GM12878 (cell line): ENCODE data around the gene UBR3. TPM values are rescaled to one million over a fixed set of nuclear protein-coding genes. Genes with fewer than 3 reads are reported as not detected.

Source experiments
- ATAC-seq: fragments of 200-7000 bp; cut with Tn5 transposase; 3 replicates; pipeline ENCODE4 v1.9.1; 2020; ENCODE audit warnings: mild to moderate bottlenecking, moderate library complexity
- BruUV-seq: library from RNA; stranded (reverse); fragments of 400-500 nt; replicated peaks from 2 replicates; lab custom pipeline; 2021; lab: Mats Ljungman, UMichigan
- CTCF ChIA-PET: fragments of 300-600 bp; sonication (Branson Sonifier 250); formaldehyde crosslinking; extraction: SDS; loops from one replicate; lab custom pipeline; 2021; ENCODE audit warnings: inconsistent platforms; lab: Yijun Ruan, JAX
- POLR2A ChIA-PET: fragments of 350-600 bp; formaldehyde crosslinking; extraction: SDS; loops from one replicate; lab custom pipeline; 2021; ENCODE audit warnings: inconsistent platforms; lab: Charles Lee
- RAD21 ChIA-PET: fragments of 300-600 bp; sonication (Branson Sonifier 250); formaldehyde crosslinking; loops from one replicate; lab custom pipeline; 2023; ENCODE audit warnings: antibody characterized with exemption; ENCODE audit not compliant: unreplicated experiment; lab: Charles Lee
- SMC1A ChIA-PET: fragments of 300-600 bp; sonication (Branson Sonifier 250); formaldehyde crosslinking; loops from one replicate; lab custom pipeline; 2023; ENCODE audit not compliant: unreplicated experiment, uncharacterized antibody; lab: Charles Lee
- DNase-seq: peaks from one replicate; pipeline ENCODE4 v3.0.0-alpha.2; 2011; ENCODE audit warnings: low read depth, low spot score
- FAIRE-seq: peaks from 3 replicates; lab custom pipeline; 2011; peaks lifted over from hg19 to GRCh38; lab: Jason Lieb, UNC
- H2AFZ ChIP-seq: 2 replicates; pipeline ENCODE4 v1.6.0; 2011; ENCODE audit warnings: low read depth, low read length, control low read depth; ENCODE audit not compliant: control insufficient read depth
- H3K27ac ChIP-seq: 2 replicates; pipeline ENCODE4 v1.5.1; 2011; ENCODE audit warnings: control low read depth; ENCODE audit not compliant: control insufficient read depth, insufficient read depth
- H3K27me3 ChIP-seq, 2 experiments: replicated peaks in 1 of 2; 2 replicates each; pipeline versions ENCODE4 v1.6.0 to v1.6.1; 2011; ENCODE audit warnings: low read length in 1 of 2; ENCODE audit not compliant: control insufficient read depth in 2 of 2, insufficient read depth in 2 of 2
- H3K36me3 ChIP-seq, 2 experiments: 2 replicates each; pipeline ENCODE4 v1.5.1; 2011; ENCODE audit warnings: low read length in 1 of 2; ENCODE audit not compliant: control insufficient read depth in 2 of 2, insufficient read depth in 2 of 2
- H3K4me1 ChIP-seq: 2 replicates; pipeline ENCODE4 v1.6.1; 2011; ENCODE audit warnings: mild to moderate bottlenecking, low read length, moderate library complexity, mixed read lengths; ENCODE audit not compliant: control insufficient read depth, insufficient read depth
- H3K4me2 ChIP-seq: 2 replicates; pipeline ENCODE4 v1.6.0; 2011; ENCODE audit warnings: control low read depth; ENCODE audit not compliant: control insufficient read depth, insufficient read depth
- H3K4me3 ChIP-seq: fragments of 200-600 bp; sonication (generic); 2 replicates; pipeline ENCODE4 v1.5.1; 2016
- H3K79me2 ChIP-seq: 2 replicates; pipeline ENCODE4 v1.6.0; 2011; ENCODE audit warnings: low read length; ENCODE audit not compliant: control insufficient read depth, insufficient read depth
- H3K9ac ChIP-seq: 2 replicates; pipeline ENCODE4 v1.8.0; 2011; ENCODE audit warnings: low read length, control low read depth, mixed read lengths; ENCODE audit not compliant: control insufficient read depth, insufficient read depth
- H3K9me3 ChIP-seq: replicated peaks from 3 replicates; pipeline ENCODE4 v1.5.1; 2011; ENCODE audit warnings: mild to moderate bottlenecking, low read length; ENCODE audit not compliant: control insufficient read depth, insufficient read depth
- H4K20me1 ChIP-seq: 2 replicates; pipeline ENCODE4 v1.6.0; 2011; ENCODE audit not compliant: control insufficient read depth, insufficient read depth
- BACH1 ChIP-seq: fragments of 450-650 bp; IDR thresholded peaks from 2 replicates; pipeline ENCODE4 v1.6.1; 2017; ENCODE audit warnings: mild to moderate bottlenecking, borderline replicate concordance
- CHD2 ChIP-seq: IDR thresholded peaks from 2 replicates; pipeline ENCODE4 v1.6.1; 2011; ENCODE audit warnings: low read depth, low read length, improper control_type of control experiment, borderline replicate concordance
- CREB1 ChIP-seq: IDR thresholded peaks from 2 replicates; pipeline ENCODE4 v1.6.1; 2012; ENCODE audit warnings: low read depth, mild to moderate bottlenecking, inconsistent platforms
- CREM ChIP-seq: IDR thresholded peaks from 2 replicates; pipeline ENCODE4 v1.6.1; 2014; ENCODE audit warnings: antibody characterized with exemption, low read depth
- DPF2 ChIP-seq: fragments of 450-650 bp; IDR thresholded peaks from 2 replicates; pipeline ENCODE4 v1.6.1; 2017; ENCODE audit warnings: mild to moderate bottlenecking
- EED ChIP-seq: sonication (generic); IDR thresholded peaks from 2 replicates; pipeline ENCODE4 v1.6.1; 2016; ENCODE audit warnings: antibody characterized with exemption, low read depth
- ESRRA ChIP-seq: IDR thresholded peaks from 2 replicates; pipeline ENCODE4 v1.6.1; 2012; ENCODE audit warnings: mild to moderate bottlenecking, low read length, improper control_type of control experiment
- MTA2 ChIP-seq: fragments of 450-650 bp; IDR thresholded peaks from 2 replicates; pipeline ENCODE4 v1.6.1; 2016; ENCODE audit warnings: low read depth, mild to moderate bottlenecking, moderate library complexity
- MYC ChIP-seq: IDR thresholded peaks from 2 replicates; pipeline ENCODE4 v1.6.1; 2011; ENCODE audit warnings: mild to moderate bottlenecking, low read length, moderate library complexity, inconsistent platforms; ENCODE audit not compliant: insufficient read depth, insufficient replicate concordance, insufficient read length, severe bottlenecking
- POU2F2 ChIP-seq: IDR thresholded peaks from 3 replicates; pipeline ENCODE4 v1.6.1; 2011; ENCODE audit warnings: low read depth, mild to moderate bottlenecking, low read length, borderline replicate concordance
- RAD51 ChIP-seq: fragments of 450-650 bp; IDR thresholded peaks from 2 replicates; pipeline ENCODE4 v1.6.1; 2016; ENCODE audit warnings: moderate library complexity, mild to moderate bottlenecking, inconsistent platforms
- RB1 ChIP-seq: fragments of 450-650 bp; formaldehyde crosslinking; IDR thresholded peaks from 2 replicates; pipeline ENCODE4 v1.6.1; 2017; ENCODE audit warnings: mild to moderate bottlenecking, borderline replicate concordance
- RBBP5 ChIP-seq: fragments of 200-600 bp; sonication (generic); conservative IDR thresholded peaks from 2 replicates; pipeline ENCODE4 v1.6.1; 2016
- SREBF2 ChIP-seq: IDR thresholded peaks from 2 replicates; pipeline ENCODE4 v1.6.1; 2012; ENCODE audit warnings: mild to moderate bottlenecking, low read length
- SUZ12 ChIP-seq: fragments of 200-600 bp; sonication (generic); IDR thresholded peaks from one replicate; pipeline ENCODE4 v1.6.1; 2018; ENCODE audit warnings: antibody characterized with exemption, mild to moderate bottlenecking; ENCODE audit not compliant: unreplicated experiment
- TCF12 ChIP-seq: IDR thresholded peaks from 2 replicates; pipeline ENCODE4 v1.6.1; 2011; ENCODE audit warnings: low read depth, mild to moderate bottlenecking, low read length
- WGBS: methylation state at CpG from one replicate; pipeline ENCODE4 v1.1.6; 2016; ENCODE audit warnings: low lambda C conversion rate; ENCODE audit not compliant: insufficient replicate concordance, insufficient coverage; ENCODE audit errors: missing lambda C conversion rate; 5-methylcytosine and 5-hydroxymethylcytosine counted together
- in situ Hi-C: fragments of 300-500 bp; cut with MboI; formaldehyde crosslinking; loops from 9 replicates; pipeline ENCODE4 v1.14.3; 2018; ENCODE audit warnings: mixed read lengths
- intact Hi-C: fragments of 100-400 bp; cut with micrococcal nuclease; formaldehyde crosslinking; loops from one replicate; pipeline ENCODE4 v1.14.2; 2022; ENCODE audit not compliant: unreplicated experiment
- polyA plus RNA-seq, 11 experiments: library from polyadenylated mRNA; depleted of rRNA in 4 of 11; unstranded in 6 of 11; stranded (reverse) in 5 of 11; fragments of >200 nt; fragmentation: Nextera tagmentation in 4 of 11; fragmentation: Illumina TruSeq in 1 of 11; extraction: Ambion mirVana in 4 of 11; extraction: Trizol in 1 of 11; gene quantifications; 1 replicate in 1 of 11; 2 replicates in 10 of 11; pipeline versions ENCODE4 v1.2.1 to v1.2.3, GENCODE V29; 2011 to 2016; ENCODE audit warnings: inconsistent platforms in 2 of 11, missing spikeins in 2 of 11, low read depth in 1 of 11
- total RNA-seq, 4 experiments: library from RNA; depleted of rRNA in 3 of 4; stranded (reverse); fragments of >200 nt in 3 of 4; fragmentation: Illumina TruSeq in 1 of 4; extraction: Trizol in 1 of 4; gene quantifications; 2 replicates each; pipeline versions ENCODE4 v1.2.1 to v1.2.3, GENCODE V29; 2013 to 2021
- TF ChIP-seq, protein P1 (sequence below): IDR thresholded peaks from 2 replicates; pipeline ENCODE4 v1.6.1; 2012; ENCODE audit warnings: low read depth, low read length, improper control_type of control experiment

UBR3 gene
- total and polyA plus RNA-seq, 10 of the 15 experiments (the other 5 are each of a cell fraction or from before 2014, with no cell fraction given): 3.8 to 22.9 (median 11.2) TPM

DNA sequence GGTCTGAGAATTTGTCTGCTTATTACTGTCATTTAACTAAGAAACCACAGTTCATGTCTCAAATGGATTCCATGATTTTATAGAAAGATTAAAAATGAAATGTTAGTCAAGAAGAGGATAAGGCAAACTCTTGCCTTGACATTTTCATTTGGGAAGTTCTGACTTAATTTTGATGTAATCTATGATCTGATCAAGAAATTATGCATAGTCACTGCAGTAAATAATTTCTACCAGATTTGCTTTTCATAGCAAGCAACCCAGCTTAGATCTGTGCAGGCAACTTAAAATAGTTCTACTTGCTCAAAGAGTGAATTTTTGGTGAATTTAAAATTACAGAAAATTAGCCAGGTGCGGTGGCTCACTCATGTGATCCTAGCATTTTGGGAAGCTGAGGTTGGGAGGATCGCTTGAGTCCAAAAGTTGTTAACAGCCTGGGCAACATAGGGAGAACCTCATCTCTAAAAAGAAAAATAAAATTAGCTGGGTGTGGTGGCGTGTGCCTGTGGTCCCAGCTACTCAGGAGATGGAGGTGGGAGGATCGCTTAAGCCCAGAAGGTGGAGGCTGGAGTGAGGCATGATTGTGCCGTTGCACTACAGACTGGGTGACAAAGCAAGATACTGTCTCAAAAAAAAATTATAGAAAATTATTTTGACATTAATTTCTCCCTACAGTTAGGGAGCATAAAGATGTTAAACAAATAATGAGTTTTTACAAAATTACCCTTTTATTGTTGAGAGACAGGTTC, 192.0 kb downstream of the UBR3 start:
- no TSS peak for BruUV-seq
- ChIA-PET POLR2A (no interaction called here), RAD21 (no interaction called here), SMC1A (interaction anchor here (2.2 kb wide), 1 partner anchor 13 kb away, joined by 5 read pairs; no protein-coding TSS in a partner anchor), CTCF (interaction anchor here (0.6 kb wide), 1 partner anchor 166 kb away, joined by 4 read pairs; no protein-coding TSS in a partner anchor)
- no peak for ATAC-seq
- in situ Hi-C loops: no loop called here
- TF ChIP-seq POU2F2 (no peak), BACH1 (no peak)
- FAIRE-seq: no peak
- no peaks in the 10 kb centered on the region for H3K27me3 ChIP-seq
- no peak overlapping the region for H2AFZ ChIP-seq
- no peak for DNase-seq
- H4K20me1 ChIP-seq: no peaks in the 10 kb centered on the region
- H3K4me1 ChIP-seq: no peaks in the 10 kb centered on the region
- no peak overlapping the region for H3K4me3 ChIP-seq
- no peak overlapping the region for H3K9ac ChIP-seq
- no peaks in the 10 kb centered on the region for H3K9me3 ChIP-seq
- intact Hi-C loops: no loop called here
- no peak overlapping the region for H3K4me2 ChIP-seq
- H3K79me2 ChIP-seq: no peaks in the 10 kb centered on the region
- no peaks in the 10 kb centered on the region for H3K36me3 ChIP-seq
- no peak overlapping the region for H3K27ac ChIP-seq
- over 99% methylated on average over 5 of the region's 5 CpGs for WGBS

DNA sequence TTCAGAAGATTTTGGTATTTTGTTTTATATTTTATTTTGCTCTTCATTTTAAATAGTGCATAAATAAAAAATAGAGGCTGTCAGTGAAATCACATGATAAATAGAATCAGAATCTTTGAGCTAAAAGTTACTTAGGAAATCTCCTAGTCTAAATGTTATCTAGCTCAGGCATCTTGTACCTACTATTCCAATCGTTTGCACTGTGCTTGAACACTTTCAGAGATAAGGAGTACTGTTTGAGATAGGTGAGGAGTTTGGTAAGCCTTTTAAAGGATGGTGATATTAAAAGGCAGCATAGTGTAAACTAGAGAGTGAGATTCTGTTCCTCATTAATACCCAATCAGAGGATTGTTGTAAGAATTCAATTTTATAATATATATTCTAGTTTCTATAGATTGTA, 193.5 kb downstream of the UBR3 start:
- in situ Hi-C loops (no loop called here), intact Hi-C loops (no loop called here)
- no peak overlapping the region for H3K9ac ChIP-seq
- ATAC-seq (no peak), DNase-seq (no peak), FAIRE-seq (no peak)
- ChIA-PET RAD21 (no interaction called here), CTCF (interaction anchor here (0.9 to 1.0 kb wide), 2 partner anchors 42 to 212 kb away, joined by 3 read pairs; no protein-coding TSS in a partner anchor), SMC1A (interaction anchor here (0.8 to 1.3 kb wide), 2 partner anchors 9 to 19 kb away, joined by 4 read pairs; no protein-coding TSS in a partner anchor), POLR2A (no interaction called here)
- no peak overlapping the region for H3K4me2 ChIP-seq
- no peaks in the 10 kb centered on the region for H3K27me3 ChIP-seq
- H3K27ac ChIP-seq: no peak overlapping the region
- WGBS: 39% methylated on average over 1 of the region's 1 CpG
- no TSS peak for BruUV-seq
- H4K20me1 ChIP-seq: no peaks in the 10 kb centered on the region
- no peak overlapping the region for H2AFZ ChIP-seq
- no peak overlapping the region for H3K4me3 ChIP-seq
- H3K4me1 ChIP-seq: peaks cover 4% of the 10 kb centered on the region
- H3K36me3 ChIP-seq: no peaks in the 10 kb centered on the region
- H3K79me2 ChIP-seq: no peaks in the 10 kb centered on the region
- H3K9me3 ChIP-seq: no peaks in the 10 kb centered on the region
- TF ChIP-seq DPF2: no peak
- TF ChIP-seq, protein P1, sequence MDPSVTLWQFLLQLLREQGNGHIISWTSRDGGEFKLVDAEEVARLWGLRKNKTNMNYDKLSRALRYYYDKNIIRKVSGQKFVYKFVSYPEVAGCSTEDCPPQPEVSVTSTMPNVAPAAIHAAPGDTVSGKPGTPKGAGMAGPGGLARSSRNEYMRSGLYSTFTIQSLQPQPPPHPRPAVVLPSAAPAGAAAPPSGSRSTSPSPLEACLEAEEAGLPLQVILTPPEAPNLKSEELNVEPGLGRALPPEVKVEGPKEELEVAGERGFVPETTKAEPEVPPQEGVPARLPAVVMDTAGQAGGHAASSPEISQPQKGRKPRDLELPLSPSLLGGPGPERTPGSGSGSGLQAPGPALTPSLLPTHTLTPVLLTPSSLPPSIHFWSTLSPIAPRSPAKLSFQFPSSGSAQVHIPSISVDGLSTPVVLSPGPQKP: no peak
- no peak for TF ChIP-seq CREM
- no peak for TF ChIP-seq EED
- no peak for TF ChIP-seq RAD51
- TF ChIP-seq MTA2: no peak
- no peak for TF ChIP-seq MYC
- TF ChIP-seq RB1: no peak
- no peak for TF ChIP-seq RBBP5
- TF ChIP-seq SUZ12: no peak
- TF ChIP-seq SREBF2: no peak
- TF ChIP-seq CREB1: no peak
- no peak for TF ChIP-seq TCF12
- no peak for TF ChIP-seq ESRRA
- TF ChIP-seq POU2F2: no peak
- no peak for TF ChIP-seq CHD2
